Heart left ventricle (tissue), 13 donors: Measurements from ENCODE around the gene STYX.

ENCODE experiments used
- CTCF ChIP-seq, 12 donors: fragments of 200-600 bp; sonication (generic) in 4 of 12; IDR thresholded peaks; one replicate each; pipeline versions ENCODE4 v1.5.0 to v1.8.0; 2018 to 2022; ENCODE audit warnings: antibody characterized with exemption in 12 of 12, mild to moderate bottlenecking in 5 of 12
- POLR2A ChIP-seq, 2 donors: fragments of 450-650 bp; IDR thresholded peaks; one replicate each; pipeline ENCODE4 v1.6.1; 2017; ENCODE audit warnings: antibody characterized with exemption in 2 of 2, mild to moderate bottlenecking in 2 of 2, moderate library complexity in 2 of 2
- donor health status: ischemic (EF 13 %, LVEDD 7.1; RV severe dilation, severe dysfunction).
- donor health status: DM: no; HTN: yes; CAD: no.
- donor health status: DM: no; HTN: no; CAD: no.
- donor health status: ischemic (EF 25% LVEDD 6.9; RV normal size, moderate dysfunction).
- donor health status: ischemic (EF 25% LVEDD 5.7; RV mildly dilated, moderate dysfunction).
- donor health status: ischemic (EF 35%, LVEDD 5.7; RV mildly dilated, moderate dysfunction).
- donor health status: nonischemic (EF 11% LVEDD 7.7; RV severe dilation, severe dysfunction).
- donor health status: DM: yes; HTN: yes; CAD: no.
- donor health status: PGD.
- donor health status: ischemic (EF 29% LVEDD 5.4; RV normal size, mild dysfunction).
- donor health status: nonischemic (EF 23%, LVEDD 6.1; RV moderate dilation, normal function).

GRCh38 chr14:52693036-52693435 is 36.9 kb upstream of the STYX start:
- TF ChIP-seq CTCF (IDR thresholded peaks at IDR 0.05) (no peak), POLR2A (IDR thresholded peaks at IDR 0.05) (no peak)
